ENCODE data around the gene HOOK1. TPM values are rescaled to one million over a fixed set of nuclear protein-coding genes. Genes with fewer than 3 reads are reported as not detected.

Gene HOOK1
- total RNA-seq, 4 donors from 2014 or later: 20.6 to 72.3 (median 36.4) TPM

GRCh38 chr1:59866462-59866861 is 51.7 kb downstream of the HOOK1 start:
- Histone ChIP-seq H3K9me3 (no peaks in the 10 kb centered on the region), H3K4me3 (no peak overlapping the region), H3K4me1 (no peaks in the 10 kb centered on the region), H3K27me3 (no peaks in the 10 kb centered on the region), H3K27ac (no peak overlapping the region), H3K36me3 (peaks cover 0 to 19% (median 0%) of the 10 kb centered on the region in 3 donors)
- no peak for DNase-seq
- TF ChIP-seq CTCF (IDR thresholded peaks at IDR 0.05): no peak
- TF ChIP-seq POLR2A (IDR thresholded peaks at IDR 0.05): no peak

- no peak for DNase-seq
- H3K27ac ChIP-seq: no peak overlapping the region
- H3K4me3 ChIP-seq: no peak overlapping the region
- H3K4me1 ChIP-seq: no peaks in the 10 kb centered on the region
- no peaks in the 10 kb centered on the region for H3K27me3 ChIP-seq
- H3K9me3 ChIP-seq: no peaks in the 10 kb centered on the region
- TF ChIP-seq POLR2A (IDR thresholded peaks at IDR 0.05) (no peak), CTCF (IDR thresholded peaks at IDR 0.05) (no peak)
- H3K36me3 ChIP-seq: peaks cover 0 to 15% (median 0%) of the 10 kb centered on the region in 3 donors
Measured at GRCh38 chr1:59871746-59872145, 57.0 kb downstream of the HOOK1 start.

- H3K36me3 ChIP-seq: peaks cover 0 to 4% (median 0%) of the 10 kb centered on the region in 3 donors
- H3K27ac ChIP-seq: no peak overlapping the region
- TF ChIP-seq POLR2A (IDR thresholded peaks at IDR 0.05) (no peak), CTCF (IDR thresholded peaks at IDR 0.05) (no peak)
- no peak overlapping the region for H3K4me3 ChIP-seq
- DNase-seq: no peak
- H3K4me1 ChIP-seq: peaks cover 0 to 8% (median 0%) of the 10 kb centered on the region in 4 donors
- no peaks in the 10 kb centered on the region for H3K9me3 ChIP-seq
- H3K27me3 ChIP-seq: no peaks in the 10 kb centered on the region
Measured at GRCh38 chr1:59877108-59877682, 62.4 kb downstream of the HOOK1 start.

- no peak for DNase-seq
- no peaks in the 10 kb centered on the region for H3K27me3 ChIP-seq
- peaks cover 0 to 8% (median 0%) of the 10 kb centered on the region in 4 donors for H3K4me1 ChIP-seq
- TF ChIP-seq CTCF (IDR thresholded peaks at IDR 0.05) (no peak), POLR2A (IDR thresholded peaks at IDR 0.05) (no peak)
- peaks cover 0 to 4% (median 0%) of the 10 kb centered on the region in 3 donors for H3K36me3 ChIP-seq
- H3K9me3 ChIP-seq: no peaks in the 10 kb centered on the region
- H3K27ac ChIP-seq: no peak overlapping the region
- H3K4me3 ChIP-seq: no peak overlapping the region
Measured at GRCh38 chr1:59878370-59878769, 63.6 kb downstream of the HOOK1 start.

- no peaks in the 10 kb centered on the region for H3K9me3 ChIP-seq
- no peaks in the 10 kb centered on the region for H3K27me3 ChIP-seq
- H3K4me1 ChIP-seq: peaks cover 0 to 8% (median 0%) of the 10 kb centered on the region in 4 donors
- no peak overlapping the region for H3K4me3 ChIP-seq
- H3K27ac ChIP-seq: peak overlapping the region in 1 of 4 donors; percentile 44
- DNase-seq: peak; percentile 27 to 91 (median 75)
- H3K36me3 ChIP-seq: peaks cover 0 to 4% (median 0%) of the 10 kb centered on the region in 3 donors
- TF ChIP-seq CTCF (IDR thresholded peaks at IDR 0.05): peak in 4 of 6 experiments; percentile 32 to 88 (median 86)
- no peak for TF ChIP-seq POLR2A (IDR thresholded peaks at IDR 0.05)
Measured at GRCh38 chr1:59879574-59879973, 64.8 kb downstream of the HOOK1 start.
